Gastrocnemius medialis (tissue), 4 donors: ENCODE data around the gene ABT1. TPM values are rescaled to one million over a fixed set of nuclear protein-coding genes. Genes with fewer than 3 reads are reported as not detected.

Source experiments
- ATAC-seq, 2 donors: fragments of 150-250 bp; one replicate each; pipeline ENCODE4 v1.9.1; 2016
- DNase-seq, 2 donors: peaks; one replicate each; pipeline ENCODE4 v3.0.0-alpha.2; 2019
- H3K27ac ChIP-seq, 4 donors: fragments of 200-600 bp; sonication (generic); 1 replicate in 1 of 4; 2 replicates in 3 of 4; pipeline ENCODE4 v1.5.1; 2016 to 2018; ENCODE audit warnings: mild to moderate bottlenecking in 2 of 4, moderate library complexity in 1 of 4
- H3K27me3 ChIP-seq, 3 donors: fragments of 200-600 bp; sonication (generic) in 2 of 3; 1 replicate in 1 of 3; 2 replicates in 2 of 3; pipeline versions ENCODE4 v1.5.1 to v1.6.0; 2016 to 2019; ENCODE audit warnings: mild to moderate bottlenecking in 1 of 3, moderate library complexity in 1 of 3
- H3K36me3 ChIP-seq, 2 donors: fragments of 200-600 bp; sonication (generic) in 1 of 2; one replicate each; pipeline ENCODE4 v1.5.1; 2017 to 2018
- H3K4me1 ChIP-seq, 2 donors: fragments of 200-600 bp; sonication (generic) in 1 of 2; one replicate each; pipeline ENCODE4 v1.5.1; 2016 to 2017; ENCODE audit warnings: mild to moderate bottlenecking in 2 of 2
- H3K4me3 ChIP-seq, 4 donors: fragments of 200-600 bp; sonication (generic) in 3 of 4; 1 replicate in 1 of 4; 2 replicates in 3 of 4; pipeline ENCODE4 v1.5.1; 2016 to 2019; ENCODE audit warnings: mild to moderate bottlenecking in 2 of 4
- H3K9me3 ChIP-seq, 3 donors: fragments of 200-600 bp; sonication (generic) in 2 of 3; 1 replicate in 1 of 3; 2 replicates in 2 of 3; pipeline ENCODE4 v1.5.1; 2016 to 2019
- POLR2A ChIP-seq, 2 donors: fragments of 450-650 bp; IDR thresholded peaks; one replicate each; pipeline ENCODE4 v1.6.1; 2017; ENCODE audit warnings: antibody characterized with exemption in 2 of 2, mild to moderate bottlenecking in 2 of 2, moderate library complexity in 2 of 2
- in situ Hi-C, 4 donors: fragments of 200-750 bp; cut with MboI; loops; one replicate each; pipeline versions ENCODE4 v1.15.0 to v1.8.0; 2017; ENCODE audit warnings: low sequenced_read_pairs in 4 of 4
- intact Hi-C: fragments of 100-400 bp; cut with DNase I; formaldehyde crosslinking; loops from one replicate; pipeline ENCODE4 v1.15.1; 2023; ENCODE audit warnings: low total_unique reads
- total RNA-seq, 4 donors: library from RNA; depleted of rRNA; stranded (reverse); fragments of >200 nt; gene quantifications; one replicate each; pipeline versions ENCODE4 v1.1.0 to v1.2.3, GENCODE V29; 2016
- TF ChIP-seq, protein P1 (sequence below), 5 experiments: fragments of 450-650 bp in 3 of 5; fragments of 200-600 bp in 2 of 5; sonication (generic) in 2 of 5; IDR thresholded peaks in 4 of 5; conservative IDR thresholded peaks in 1 of 5; 1 replicate in 4 of 5; 2 replicates in 1 of 5; pipeline ENCODE4 v1.5.1; 2016 to 2019; ENCODE audit warnings: antibody characterized with exemption in 5 of 5, mild to moderate bottlenecking in 3 of 5, moderate library complexity in 3 of 5

The ABT1 gene
- total RNA-seq, 4 donors from 2014 or later, result 7.1 to 13.2 (median 9.5) TPM

- Histone ChIP-seq H3K4me1 (peaks cover 8 to 11% of the 10 kb centered on the region in 2 donors), H3K27ac (no peak overlapping the region), H3K36me3 (peaks cover 0 to 26% of the 10 kb centered on the region in 2 donors), H3K9me3 (no peaks in the 10 kb centered on the region), H3K4me3 (no peak overlapping the region), H3K27me3 (no peaks in the 10 kb centered on the region)
- in situ Hi-C loops, result loop anchor here in 1 of 4 donors (10.0 kb wide), 1 partner anchor 484 kb away; no protein-coding TSS in a partner anchor
- TF ChIP-seq, protein P1, sequence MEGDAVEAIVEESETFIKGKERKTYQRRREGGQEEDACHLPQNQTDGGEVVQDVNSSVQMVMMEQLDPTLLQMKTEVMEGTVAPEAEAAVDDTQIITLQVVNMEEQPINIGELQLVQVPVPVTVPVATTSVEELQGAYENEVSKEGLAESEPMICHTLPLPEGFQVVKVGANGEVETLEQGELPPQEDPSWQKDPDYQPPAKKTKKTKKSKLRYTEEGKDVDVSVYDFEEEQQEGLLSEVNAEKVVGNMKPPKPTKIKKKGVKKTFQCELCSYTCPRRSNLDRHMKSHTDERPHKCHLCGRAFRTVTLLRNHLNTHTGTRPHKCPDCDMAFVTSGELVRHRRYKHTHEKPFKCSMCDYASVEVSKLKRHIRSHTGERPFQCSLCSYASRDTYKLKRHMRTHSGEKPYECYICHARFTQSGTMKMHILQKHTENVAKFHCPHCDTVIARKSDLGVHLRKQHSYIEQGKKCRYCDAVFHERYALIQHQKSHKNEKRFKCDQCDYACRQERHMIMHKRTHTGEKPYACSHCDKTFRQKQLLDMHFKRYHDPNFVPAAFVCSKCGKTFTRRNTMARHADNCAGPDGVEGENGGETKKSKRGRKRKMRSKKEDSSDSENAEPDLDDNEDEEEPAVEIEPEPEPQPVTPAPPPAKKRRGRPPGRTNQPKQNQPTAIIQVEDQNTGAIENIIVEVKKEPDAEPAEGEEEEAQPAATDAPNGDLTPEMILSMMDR (IDR thresholded peaks at IDR 0.05 in 4 of 5, conservative IDR thresholded peaks at IDR 0.05 in 1 of 5), result no peak
- no peak for TF ChIP-seq POLR2A (IDR thresholded peaks at IDR 0.05)
- ATAC-seq, result no peak
- intact Hi-C loops, result no loop called here
- no peak for DNase-seq
Observed at GRCh38 chr6:26600759-26601158, 4.0 kb downstream of the ABT1 start.

- H3K36me3 ChIP-seq, result peaks cover 0 to 26% of the 10 kb centered on the region in 2 donors
- ATAC-seq (no peak), DNase-seq (no peak)
- intact Hi-C loops, result no loop called here
- TF ChIP-seq, protein P1 (IDR thresholded peaks at IDR 0.05 in 4 of 5, conservative IDR thresholded peaks at IDR 0.05 in 1 of 5), result no peak
- TF ChIP-seq POLR2A (IDR thresholded peaks at IDR 0.05), result no peak
- peaks cover 8 to 11% of the 10 kb centered on the region in 2 donors for H3K4me1 ChIP-seq
- no peak overlapping the region for H3K4me3 ChIP-seq
- in situ Hi-C loops, result loop anchor here in 1 of 4 donors (10.0 kb wide), 1 partner anchor 483 kb away; no protein-coding TSS in a partner anchor
- no peaks in the 10 kb centered on the region for H3K9me3 ChIP-seq
- no peak overlapping the region for H3K27ac ChIP-seq
- no peaks in the 10 kb centered on the region for H3K27me3 ChIP-seq
Observed at GRCh38 chr6:26602262-26602661, 5.5 kb downstream of the ABT1 start.

GRCh38 chr6:26604026-26604425 lies 7.3 kb downstream of the ABT1 start:
- in situ Hi-C loops, result loop anchor here in 1 of 4 donors (10.0 kb wide), 1 partner anchor 481 kb away; no protein-coding TSS in a partner anchor

GRCh38 chr6:26604797-26605196 lies 8.0 kb downstream of the ABT1 start:
- Histone ChIP-seq H3K27ac (no peak overlapping the region), H3K27me3 (no peaks in the 10 kb centered on the region), H3K9me3 (no peaks in the 10 kb centered on the region), H3K4me1 (no peaks in the 10 kb centered on the region), H3K4me3 (no peak overlapping the region), H3K36me3 (peaks cover 0 to 4% of the 10 kb centered on the region in 2 donors)
- intact Hi-C loops, result no loop called here
- in situ Hi-C loops, result loop anchor here in 1 of 4 donors (10.0 kb wide), 1 partner anchor 480 kb away; no protein-coding TSS in a partner anchor
- DNase-seq (no peak), ATAC-seq (no peak)
- TF ChIP-seq, protein P1 (IDR thresholded peaks at IDR 0.05 in 4 of 5, conservative IDR thresholded peaks at IDR 0.05 in 1 of 5), result no peak
- no peak for TF ChIP-seq POLR2A (IDR thresholded peaks at IDR 0.05)

More at GRCh38 chr6:26604026-26604425, 7.3 kb downstream of the ABT1 start:
- Histone ChIP-seq H3K4me1 (no peaks in the 10 kb centered on the region), H3K4me3 (no peak overlapping the region), H3K27me3 (no peaks in the 10 kb centered on the region), H3K36me3 (peaks cover 0 to 12% of the 10 kb centered on the region in 2 donors), H3K9me3 (no peaks in the 10 kb centered on the region), H3K27ac (no peak overlapping the region)
- no peak for ATAC-seq
- DNase-seq, result no peak
- intact Hi-C loops, result no loop called here
- TF ChIP-seq, protein P1 (IDR thresholded peaks at IDR 0.05 in 4 of 5, conservative IDR thresholded peaks at IDR 0.05 in 1 of 5), result no peak
